ENCODE results near the gene TUBA8.
"Not testable (repeated sequence)": the region's sequence is repeated elsewhere in the genome, so short reads cannot be mapped to it uniquely, and the experiment has no call there.

Gene TUBA8

GRCh38 chr22:18136563-18137320 lies 26.1 kb downstream of the TUBA8 start:
- no peak for DNase-seq

DNA sequence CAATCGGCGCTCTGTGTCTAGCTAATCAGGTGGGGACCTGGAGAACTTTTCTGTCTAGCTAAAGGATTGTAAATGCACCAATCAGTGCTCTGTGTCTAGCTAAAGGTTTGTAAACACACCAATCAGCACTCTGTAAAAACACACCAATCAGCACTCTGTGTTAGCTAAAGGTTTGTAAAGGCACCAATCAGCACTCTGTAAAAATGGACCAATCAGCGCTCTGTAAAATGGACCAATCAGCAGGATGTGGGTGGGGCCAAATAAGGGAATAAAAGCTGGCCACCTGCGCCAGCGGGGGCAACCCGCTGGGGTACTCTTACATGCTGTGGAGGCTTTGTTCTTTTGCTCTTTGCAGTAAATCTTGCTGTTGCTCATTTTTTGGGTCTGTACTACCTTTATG lies 30.4 kb downstream of the TUBA8 start:
- not testable (repeated sequence) for DNase-seq

GRCh38 chr22:18144105-18144504 lies 33.5 kb downstream of the TUBA8 start:
- no peak for DNase-seq

- DNase-seq, result no peak
Observed at GRCh38 chr22:18145676-18146388, 35.2 kb downstream of the TUBA8 start.

DNA sequence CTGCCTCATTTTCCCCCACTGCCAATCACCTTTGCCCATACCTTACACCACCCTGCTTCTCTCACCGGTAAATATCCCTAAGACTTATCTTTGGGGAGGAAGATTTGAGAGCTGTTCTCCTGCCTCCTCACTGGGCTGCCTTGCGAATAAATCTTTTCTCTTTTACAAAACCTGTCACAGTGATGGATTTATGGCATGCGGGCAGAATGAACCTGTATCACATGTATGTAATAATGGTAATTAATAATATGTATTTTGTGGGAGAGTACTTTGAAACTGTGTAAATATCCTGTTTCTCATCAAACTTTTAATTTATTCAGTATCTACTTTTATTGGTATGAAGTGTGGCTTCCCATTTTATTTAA lies 35.8 kb downstream of the TUBA8 start:
- no peak for DNase-seq

DNA sequence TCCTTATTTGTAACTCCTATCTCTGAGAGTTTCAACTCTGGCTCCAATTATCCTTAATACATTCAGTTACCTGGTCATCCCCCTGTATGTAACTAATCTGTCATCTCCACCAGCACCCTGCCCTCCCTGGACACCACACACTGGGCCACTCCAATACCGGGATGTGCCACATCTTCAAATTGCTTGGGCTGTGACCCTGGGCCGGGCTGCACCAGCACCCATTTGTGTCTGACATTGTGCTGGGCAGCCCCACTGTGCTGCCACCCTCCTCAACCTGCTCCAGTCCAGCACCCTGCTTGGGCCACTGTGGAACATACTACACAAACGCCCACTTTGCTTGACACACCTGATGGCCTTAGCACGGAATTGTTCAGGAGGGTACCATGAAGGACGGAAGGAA lies 37.2 kb downstream of the TUBA8 start:
- DNase-seq, result no peak

DNA sequence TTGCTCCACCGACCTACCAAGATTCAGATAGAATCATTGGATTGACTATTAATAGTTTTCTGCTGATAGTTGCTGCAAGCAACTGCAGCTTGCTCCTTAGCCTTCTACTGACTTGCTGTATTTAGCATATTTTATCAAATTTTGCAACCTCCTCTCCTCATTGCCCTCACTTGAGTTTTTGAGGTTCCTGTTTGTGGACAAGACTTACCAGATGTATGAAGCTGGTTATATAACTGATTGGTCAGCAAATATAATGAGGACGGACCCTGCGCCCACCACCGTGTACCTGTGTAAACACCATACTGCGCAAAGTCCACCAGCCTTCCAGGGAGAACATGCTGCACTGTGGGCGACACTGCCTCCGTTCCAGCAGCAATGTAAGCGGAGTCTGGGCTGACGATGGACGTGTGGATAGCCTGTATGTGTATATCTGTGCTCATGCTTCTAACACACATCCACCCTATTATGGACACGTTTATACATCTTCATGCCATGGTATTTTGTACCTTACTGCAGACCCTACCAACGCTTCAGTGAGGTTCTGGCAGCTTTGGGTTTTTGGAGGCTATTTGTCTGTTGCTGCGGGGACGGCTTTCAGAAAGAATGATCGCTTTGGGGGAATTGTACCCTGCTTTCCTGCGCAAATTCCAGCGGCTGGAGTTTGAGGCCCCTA lies 37.8 kb downstream of the TUBA8 start:
- DNase-seq, result no peak

DNA sequence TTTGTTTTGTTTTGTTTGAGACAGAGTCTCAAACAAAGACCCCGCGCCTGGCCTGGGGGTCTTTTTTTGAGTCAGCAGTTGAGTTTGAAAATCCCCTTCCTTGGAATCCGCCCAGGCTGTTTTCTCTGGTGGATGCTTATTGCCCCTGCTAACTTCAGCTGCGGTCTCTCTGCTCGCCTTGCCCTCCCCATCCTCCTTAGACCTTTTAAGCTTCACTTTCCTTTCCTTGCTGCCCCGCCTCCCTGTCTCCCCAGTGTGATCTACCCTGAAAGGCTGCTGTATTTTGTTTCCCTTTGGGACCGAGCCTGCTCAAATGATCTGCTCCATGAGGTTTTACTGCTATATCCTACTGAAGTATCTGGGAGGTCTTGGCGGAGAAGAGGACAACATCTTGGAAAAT lies 41.9 kb downstream of the TUBA8 start:
- no peak for DNase-seq

- no peak for DNase-seq
Observed at GRCh38 chr22:18154821-18155390, 44.3 kb downstream of the TUBA8 start.

DNA sequence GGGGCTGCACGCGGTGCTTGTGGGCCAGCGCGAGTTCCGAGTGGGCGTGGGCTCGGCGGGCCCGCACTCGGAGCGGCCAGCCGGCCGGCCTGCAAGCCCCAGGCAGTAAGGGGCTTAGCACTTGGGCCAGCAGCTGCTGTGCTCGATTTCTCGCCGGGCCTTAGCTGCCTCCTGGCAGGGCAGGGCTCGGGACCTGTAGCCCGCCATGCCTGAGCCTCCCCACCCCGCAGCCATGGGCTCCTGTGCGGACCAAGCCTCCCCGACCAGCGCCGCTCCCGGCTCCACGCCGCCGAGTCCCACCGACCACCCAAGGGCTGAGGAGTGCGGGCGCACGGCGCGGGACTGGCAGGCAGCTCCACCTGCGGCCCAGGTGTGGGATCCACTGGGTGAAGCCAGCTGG lies 44.9 kb downstream of the TUBA8 start:
- DNase-seq, result not testable (repeated sequence)

- DNase-seq, result peak; percentile 22
Observed at GRCh38 chr22:18156878-18157713, 46.5 kb downstream of the TUBA8 start.

DNA sequence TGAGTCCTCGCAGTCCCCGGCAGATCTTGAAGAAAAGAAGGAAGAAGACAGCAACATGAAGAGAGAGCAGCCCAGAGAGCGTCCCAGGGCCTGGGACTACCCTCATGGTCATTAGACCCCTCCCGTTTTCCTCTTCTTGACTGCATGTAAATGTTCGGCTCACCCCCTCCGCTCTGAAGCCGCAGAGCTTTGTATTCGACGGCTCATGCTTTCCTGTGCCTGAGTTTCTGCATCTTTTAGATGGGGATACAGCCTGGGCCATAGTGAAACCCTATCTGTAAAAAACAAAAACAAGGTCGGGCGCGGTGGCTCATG lies 47.1 kb downstream of the TUBA8 start:
- DNase-seq, result no peak

GRCh38 chr22:18160641-18161040 lies 50.0 kb downstream of the TUBA8 start:
- DNase-seq, result not testable (repeated sequence)

DNA sequence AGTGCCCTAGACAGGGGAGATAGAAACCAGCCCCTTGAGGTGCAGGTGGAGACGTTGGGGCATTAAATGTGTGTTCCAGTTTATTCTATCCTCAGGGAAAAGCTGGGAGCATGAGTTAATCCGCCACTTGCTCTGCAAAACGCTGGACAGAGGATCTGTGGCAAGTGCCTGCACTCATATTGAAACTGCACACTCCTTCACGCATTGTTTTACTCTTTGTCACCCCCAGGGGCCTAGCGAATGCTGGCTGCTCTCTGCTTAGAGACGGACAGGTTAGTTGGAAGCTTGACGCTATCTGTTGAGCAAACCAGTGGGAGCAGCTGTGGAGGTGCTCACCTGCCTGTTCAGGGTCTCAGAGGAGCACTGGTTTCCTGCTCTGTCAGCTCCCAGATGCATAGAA lies 53.2 kb downstream of the TUBA8 start:
- DNase-seq, result not testable (repeated sequence)

DNA sequence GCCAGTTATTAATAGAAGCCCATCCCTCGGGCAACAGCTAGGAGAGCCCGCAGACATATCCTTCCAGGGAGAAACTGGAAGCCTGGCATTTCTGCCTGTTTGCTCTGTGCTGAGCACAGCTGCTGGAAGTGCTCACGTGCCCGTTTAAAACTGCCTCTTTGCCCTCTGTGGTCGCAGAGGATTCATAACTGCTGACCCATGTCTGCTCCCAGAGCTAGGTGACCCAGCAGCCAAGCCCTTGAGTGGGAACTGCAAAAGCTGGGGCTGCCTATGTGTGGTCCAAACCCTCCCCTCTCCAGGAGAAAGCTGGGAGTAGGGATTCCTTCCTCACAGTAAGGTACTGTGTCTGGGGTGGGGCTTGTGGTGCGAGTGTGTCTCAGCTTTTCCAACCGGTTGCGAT lies 54.0 kb downstream of the TUBA8 start:
- not testable (repeated sequence) for DNase-seq

GRCh38 chr22:18165356-18165755 lies 54.7 kb downstream of the TUBA8 start:
- DNase-seq, result not testable (repeated sequence)

GRCh38 chr22:18170284-18170683 lies 59.7 kb downstream of the TUBA8 start:
- DNase-seq, result not testable (repeated sequence)

- DNase-seq, result not testable (repeated sequence)
Observed at GRCh38 chr22:18172203-18172602, 61.6 kb downstream of the TUBA8 start.

- DNase-seq, result not testable (repeated sequence)
Observed at GRCh38 chr22:18172776-18173175, 62.2 kb downstream of the TUBA8 start.

- DNase-seq, result not testable (repeated sequence)
Observed at GRCh38 chr22:18173441-18173840, 62.8 kb downstream of the TUBA8 start.

All from CD4-positive, alpha-beta T cell treated with Interleukin-15 for 1 hour (primary cell).